Heart left ventricle (tissue), 13 donors: ENCODE results near the gene OPN3.

Experiments used
- POLR2A ChIP-seq, 2 donors: fragments of 450-650 bp; IDR thresholded peaks; one replicate each; pipeline ENCODE4 v1.6.1; 2017; ENCODE audit warnings: antibody characterized with exemption in 2 of 2, mild to moderate bottlenecking in 2 of 2, moderate library complexity in 2 of 2
- TF ChIP-seq, protein P1 (sequence below), 12 donors: fragments of 200-600 bp; sonication (generic) in 4 of 12; IDR thresholded peaks; one replicate each; pipeline versions ENCODE4 v1.5.0 to v1.8.0; 2018 to 2022; ENCODE audit warnings: antibody characterized with exemption in 12 of 12, mild to moderate bottlenecking in 5 of 12
- donor health status: ischemic (EF 13 %, LVEDD 7.1; RV severe dilation, severe dysfunction).
- donor health status: DM: no; HTN: yes; CAD: no.
- donor health status: DM: no; HTN: no; CAD: no.
- donor health status: ischemic (EF 25% LVEDD 6.9; RV normal size, moderate dysfunction).
- donor health status: ischemic (EF 25% LVEDD 5.7; RV mildly dilated, moderate dysfunction).
- donor health status: ischemic (EF 35%, LVEDD 5.7; RV mildly dilated, moderate dysfunction).
- donor health status: nonischemic (EF 11% LVEDD 7.7; RV severe dilation, severe dysfunction).
- donor health status: DM: yes; HTN: yes; CAD: no.
- donor health status: PGD.
- donor health status: ischemic (EF 29% LVEDD 5.4; RV normal size, mild dysfunction).
- donor health status: nonischemic (EF 23%, LVEDD 6.1; RV moderate dilation, normal function).

DNA sequence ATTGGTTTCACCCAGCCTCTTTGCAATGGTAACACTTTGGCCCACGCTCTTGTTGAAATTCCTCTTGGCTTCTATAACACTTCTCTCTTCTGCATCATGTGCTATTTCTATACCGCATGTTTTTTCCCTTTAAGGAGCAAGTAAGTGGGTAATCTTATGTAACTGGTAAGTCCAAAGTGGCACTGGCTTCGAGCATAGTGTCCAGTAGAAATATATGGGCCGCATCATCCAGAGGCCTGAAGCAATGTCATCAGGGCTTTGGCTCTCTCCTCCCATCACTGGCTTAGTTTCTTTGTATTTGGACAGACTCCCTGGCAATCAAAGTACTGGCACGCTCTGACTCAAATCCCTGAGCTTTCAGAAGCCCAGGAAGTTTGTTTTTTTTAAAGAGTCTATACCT lies 17.5 kb downstream of the OPN3 start:
- TF ChIP-seq, protein P1, sequence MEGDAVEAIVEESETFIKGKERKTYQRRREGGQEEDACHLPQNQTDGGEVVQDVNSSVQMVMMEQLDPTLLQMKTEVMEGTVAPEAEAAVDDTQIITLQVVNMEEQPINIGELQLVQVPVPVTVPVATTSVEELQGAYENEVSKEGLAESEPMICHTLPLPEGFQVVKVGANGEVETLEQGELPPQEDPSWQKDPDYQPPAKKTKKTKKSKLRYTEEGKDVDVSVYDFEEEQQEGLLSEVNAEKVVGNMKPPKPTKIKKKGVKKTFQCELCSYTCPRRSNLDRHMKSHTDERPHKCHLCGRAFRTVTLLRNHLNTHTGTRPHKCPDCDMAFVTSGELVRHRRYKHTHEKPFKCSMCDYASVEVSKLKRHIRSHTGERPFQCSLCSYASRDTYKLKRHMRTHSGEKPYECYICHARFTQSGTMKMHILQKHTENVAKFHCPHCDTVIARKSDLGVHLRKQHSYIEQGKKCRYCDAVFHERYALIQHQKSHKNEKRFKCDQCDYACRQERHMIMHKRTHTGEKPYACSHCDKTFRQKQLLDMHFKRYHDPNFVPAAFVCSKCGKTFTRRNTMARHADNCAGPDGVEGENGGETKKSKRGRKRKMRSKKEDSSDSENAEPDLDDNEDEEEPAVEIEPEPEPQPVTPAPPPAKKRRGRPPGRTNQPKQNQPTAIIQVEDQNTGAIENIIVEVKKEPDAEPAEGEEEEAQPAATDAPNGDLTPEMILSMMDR (IDR thresholded peaks at IDR 0.05), result no peak
- TF ChIP-seq POLR2A (IDR thresholded peaks at IDR 0.05), result no peak
